OCI-LY7 (cell line): ENCODE results near the gene NHLRC4. TPM values are rescaled to one million over a fixed set of nuclear protein-coding genes. Genes with fewer than 3 reads are reported as not detected.

Experiments
- BruUV-seq: library from RNA; stranded (reverse); fragments of 400-500 nt; replicated peaks from 2 replicates; lab custom pipeline; 2021; lab: Mats Ljungman, UMichigan
- CTCF ChIA-PET: fragments of 300-600 bp; sonication (Branson Sonifier 250); formaldehyde crosslinking; loops from one replicate; lab custom pipeline; 2022; ENCODE audit warnings: antibody characterized with exemption; ENCODE audit not compliant: unreplicated experiment; lab: Charles Lee
- POLR2A ChIA-PET: fragments of 300-600 bp; sonication (Branson Sonifier 250); formaldehyde crosslinking; loops from one replicate; lab custom pipeline; 2022; ENCODE audit warnings: antibody characterized with exemption; lab: Charles Lee
- DNase-seq: peaks from one replicate; pipeline ENCODE4 v3.0.0-alpha.2; 2015; ENCODE audit warnings: low spot score
- H2AFZ ChIP-seq: fragments of 200-600 bp; sonication (generic), shearing (Covaris generic); 2 replicates; pipeline ENCODE4 v1.6.1; 2014; ENCODE audit warnings: mild to moderate bottlenecking, antibody characterized with exemption, low read length, moderate library complexity
- H3K27ac ChIP-seq: fragments of 200-600 bp; sonication (generic); 2 replicates; pipeline ENCODE4 v1.5.1; 2014; ENCODE audit warnings: mixed run types, low read depth, mild to moderate bottlenecking, moderate library complexity, low read length, inconsistent platforms; ENCODE audit not compliant: poor library complexity, severe bottlenecking
- H3K36me3 ChIP-seq: fragments of 200-600 bp; sonication (generic); 2 replicates; pipeline ENCODE4 v1.6.1; 2014; ENCODE audit warnings: mild to moderate bottlenecking, antibody characterized with exemption, low read length, moderate library complexity, mixed read lengths; ENCODE audit not compliant: insufficient read depth
- H3K4me1 ChIP-seq: fragments of 200-600 bp; sonication (generic); 2 replicates; pipeline ENCODE4 v1.5.1; 2014; ENCODE audit warnings: mild to moderate bottlenecking, low read length; ENCODE audit not compliant: insufficient read depth, poor library complexity, severe bottlenecking
- H3K4me2 ChIP-seq: fragments of 200-600 bp; sonication (generic); 2 replicates; pipeline ENCODE4 v1.6.1; 2014; ENCODE audit warnings: mild to moderate bottlenecking, low read length
- H3K4me3 ChIP-seq: fragments of 200-600 bp; sonication (generic); 2 replicates; pipeline ENCODE4 v1.5.1; 2014; ENCODE audit warnings: mild to moderate bottlenecking, low read depth, low read length; ENCODE audit not compliant: poor library complexity, severe bottlenecking
- H3K79me2 ChIP-seq: fragments of 200-600 bp; sonication (generic); 2 replicates; pipeline ENCODE4 v1.6.1; 2016; ENCODE audit warnings: low read depth, mild to moderate bottlenecking, low read length, moderate library complexity, mixed read lengths; ENCODE audit not compliant: insufficient read depth
- H3K9me2 ChIP-seq: fragments of 200-600 bp; sonication (generic); 2 replicates; pipeline ENCODE4 v1.6.1; 2016; ENCODE audit warnings: mild to moderate bottlenecking, low read length, mixed read lengths; ENCODE audit not compliant: insufficient read depth
- H3K9me3 ChIP-seq: fragments of 200-600 bp; sonication (generic); 2 replicates; pipeline ENCODE4 v1.6.1; 2014; ENCODE audit warnings: mild to moderate bottlenecking, mixed run types, low read length, mixed read lengths
- H4K20me1 ChIP-seq: fragments of 200-600 bp; sonication (generic); 2 replicates; pipeline ENCODE4 v1.6.1; 2014; ENCODE audit warnings: mild to moderate bottlenecking, antibody characterized with exemption, low read length, moderate library complexity, mixed read lengths; ENCODE audit not compliant: insufficient read depth
- EZH2phosphoT487 ChIP-seq: fragments of 200-600 bp; sonication (generic); IDR thresholded peaks from 2 replicates; pipeline ENCODE4 v1.6.1; 2018; ENCODE audit warnings: low read depth, borderline replicate concordance, mild to moderate bottlenecking, mixed run types, antibody characterized with exemption, low read length, moderate library complexity, mixed read lengths
- intact Hi-C: fragments of 100-400 bp; cut with micrococcal nuclease; formaldehyde crosslinking; loops from one replicate; pipeline ENCODE4 v1.10.0; 2022; ENCODE audit not compliant: unreplicated experiment
- total RNA-seq, 2 experiments: library from RNA; depleted of rRNA in 1 of 2; stranded (reverse); fragments of >200 nt in 1 of 2; shearing (Covaris generic) in 1 of 2; gene quantifications; 2 replicates each; pipeline ENCODE4 v1.2.3, GENCODE V29; 2014 to 2022
- TF ChIP-seq, protein P1 (sequence below): fragments of 200-600 bp; sonication (generic); conservative IDR thresholded peaks from 2 replicates; pipeline ENCODE4 v1.5.1; 2014; ENCODE audit warnings: mild to moderate bottlenecking, antibody characterized with exemption, low read length, moderate library complexity, mixed read lengths

Gene NHLRC4
- total RNA-seq, 2 experiments from 2014 or later, result 2.5 to 3.7 TPM

- Histone ChIP-seq H4K20me1 (no peaks in the 10 kb centered on the region), H3K9me2 (no peaks in the 10 kb centered on the region), H2AFZ (peak overlapping the region; percentile 40; the same call in 1 of the 2 replicates), H3K4me2 (peak overlapping the region; percentile 75), H3K36me3 (no peaks in the 10 kb centered on the region), H3K79me2 (peaks cover 7% of the 10 kb centered on the region; the same call in 1 of the 2 replicates), H3K27ac (peak overlapping the region; percentile 67), H3K4me3 (peak overlapping the region; percentile 46), H3K9me3 (no peaks in the 10 kb centered on the region), H3K4me1 (peaks cover 35% of the 10 kb centered on the region)
- DNase-seq, result no peak
- CTCF ChIA-PET, result no interaction called here
- intact Hi-C loops, result loop anchor here (5.0 kb wide), 1 partner anchor 185 kb away; the partner anchor contains the start of gene PGAP6
- BruUV-seq, result no TSS peak
- TF ChIP-seq, protein P1, sequence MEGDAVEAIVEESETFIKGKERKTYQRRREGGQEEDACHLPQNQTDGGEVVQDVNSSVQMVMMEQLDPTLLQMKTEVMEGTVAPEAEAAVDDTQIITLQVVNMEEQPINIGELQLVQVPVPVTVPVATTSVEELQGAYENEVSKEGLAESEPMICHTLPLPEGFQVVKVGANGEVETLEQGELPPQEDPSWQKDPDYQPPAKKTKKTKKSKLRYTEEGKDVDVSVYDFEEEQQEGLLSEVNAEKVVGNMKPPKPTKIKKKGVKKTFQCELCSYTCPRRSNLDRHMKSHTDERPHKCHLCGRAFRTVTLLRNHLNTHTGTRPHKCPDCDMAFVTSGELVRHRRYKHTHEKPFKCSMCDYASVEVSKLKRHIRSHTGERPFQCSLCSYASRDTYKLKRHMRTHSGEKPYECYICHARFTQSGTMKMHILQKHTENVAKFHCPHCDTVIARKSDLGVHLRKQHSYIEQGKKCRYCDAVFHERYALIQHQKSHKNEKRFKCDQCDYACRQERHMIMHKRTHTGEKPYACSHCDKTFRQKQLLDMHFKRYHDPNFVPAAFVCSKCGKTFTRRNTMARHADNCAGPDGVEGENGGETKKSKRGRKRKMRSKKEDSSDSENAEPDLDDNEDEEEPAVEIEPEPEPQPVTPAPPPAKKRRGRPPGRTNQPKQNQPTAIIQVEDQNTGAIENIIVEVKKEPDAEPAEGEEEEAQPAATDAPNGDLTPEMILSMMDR, result no peak
- TF ChIP-seq EZH2phosphoT487, result no peak
- POLR2A ChIA-PET, result no interaction called here
Observed at GRCh38 chr16:567373-568256, 810 bp downstream of the NHLRC4 start.

DNA sequence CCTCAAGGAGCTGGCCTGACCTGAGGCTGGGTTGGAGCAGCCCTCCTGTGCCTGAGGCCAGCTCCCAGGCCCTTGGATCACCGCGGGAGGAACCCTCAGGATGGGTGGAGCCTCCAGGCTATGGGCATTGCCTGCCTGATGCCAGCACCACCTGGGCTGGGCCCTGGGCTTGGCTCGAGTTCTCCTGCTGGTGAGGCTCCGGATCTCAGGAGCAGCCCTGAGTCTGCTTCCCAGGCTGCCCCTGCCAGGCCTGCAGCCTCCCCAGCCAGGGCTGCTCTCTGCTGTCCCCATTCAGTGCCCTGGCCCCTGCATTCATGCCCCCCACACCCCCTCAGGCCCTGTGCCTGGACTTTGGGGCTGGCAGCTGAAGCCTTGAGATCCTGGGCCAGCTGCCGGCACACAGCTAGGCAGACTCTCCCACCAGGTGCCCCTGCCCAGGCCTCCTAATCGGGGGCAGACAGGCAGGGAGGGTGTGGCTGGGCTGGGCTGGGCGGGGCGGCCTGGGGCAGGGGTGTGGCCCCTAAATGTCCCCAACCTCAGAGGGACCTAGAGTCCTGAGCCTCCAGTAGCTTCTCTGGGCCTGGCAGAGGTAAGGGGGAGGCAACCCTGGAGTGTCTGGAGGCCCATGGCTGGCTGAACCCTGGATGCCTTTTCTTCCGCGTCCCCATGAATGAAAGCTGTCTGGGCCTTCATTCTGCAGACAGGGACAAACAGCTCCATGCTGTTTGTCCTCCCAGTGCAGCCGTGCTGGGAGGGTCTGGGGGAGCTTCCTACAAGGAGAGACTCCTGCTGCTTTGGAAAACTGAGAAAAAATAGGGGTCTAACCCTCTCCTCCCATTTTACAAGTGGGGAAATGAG lies 1.8 kb downstream of the NHLRC4 start:
- H3K79me2 ChIP-seq, result peaks cover 7% of the 10 kb centered on the region; the same call in 1 of the 2 replicates
- H3K36me3 ChIP-seq, result no peaks in the 10 kb centered on the region
- no peak for DNase-seq
- peaks cover 35% of the 10 kb centered on the region for H3K4me1 ChIP-seq
- peak overlapping the region; percentile 33; the same call in 1 of the 2 replicates for H2AFZ ChIP-seq
- no peaks in the 10 kb centered on the region for H3K9me3 ChIP-seq
- H3K4me2 ChIP-seq, result peak overlapping the region; percentile 72
- H3K9me2 ChIP-seq, result no peaks in the 10 kb centered on the region
- H3K27ac ChIP-seq, result peak overlapping the region; percentile 13
- ChIA-PET CTCF (interaction anchor here (0.6 kb wide), 1 partner anchor 110 kb away, joined by 3 read pairs; no protein-coding TSS in a partner anchor), POLR2A (no interaction called here)
- no TSS peak for BruUV-seq
- TF ChIP-seq EZH2phosphoT487, result no peak
- TF ChIP-seq, protein P1, result no peak
- no peaks in the 10 kb centered on the region for H4K20me1 ChIP-seq
- H3K4me3 ChIP-seq, result peak overlapping the region; percentile 94
- intact Hi-C loops, result loop anchor here (5.0 kb wide), 1 partner anchor 186 kb away; the partner anchor contains the start of gene PGAP6
